Left lung (tissue), 10 donors: Measurements from ENCODE around the gene GDPD5. TPM values are rescaled to one million over a fixed set of nuclear protein-coding genes. Genes with fewer than 3 reads are reported as not detected.

Experiments used
- ATAC-seq: fragments of 200-7000 bp; cut with Tn5 transposase; one replicate; pipeline ENCODE4 v1.9.1; 2020; ENCODE audit warnings: moderate library complexity
- DNase-seq, 4 donors: peaks; one replicate each; pipeline ENCODE4 v3.0.0-alpha.2; 2013 to 2020
- H3K27ac ChIP-seq, 2 donors: fragments of 200-600 bp; sonication (generic) in 1 of 2; one replicate each; pipeline versions ENCODE4 v1.5.0 to v1.8.0; 2020 to 2021
- H3K27me3 ChIP-seq, 2 donors: fragments of 200-600 bp; sonication (generic) in 1 of 2; one replicate each; pipeline versions ENCODE4 v1.5.0 to v1.8.0; 2020 to 2021
- H3K36me3 ChIP-seq, 2 donors: fragments of 200-600 bp; sonication (generic) in 1 of 2; one replicate each; pipeline versions ENCODE4 v1.5.0 to v1.8.0; 2020 to 2021
- H3K4me1 ChIP-seq, 2 donors: fragments of 200-600 bp; one replicate each; pipeline ENCODE4 v1.8.0; 2021
- H3K4me3 ChIP-seq, 2 donors: fragments of 200-600 bp; sonication (generic) in 1 of 2; one replicate each; pipeline versions ENCODE4 v1.5.0 to v1.8.0; 2020 to 2021; ENCODE audit warnings: mild to moderate bottlenecking in 1 of 2
- H3K9me3 ChIP-seq, 2 donors: fragments of 200-600 bp; sonication (generic) in 1 of 2; one replicate each; pipeline versions ENCODE4 v1.5.0 to v1.8.0; 2020 to 2021
- intact Hi-C, 2 donors: fragments of 100-400 bp; cut with DNase I; formaldehyde crosslinking; loops; one replicate each; pipeline versions ENCODE4 v1.11.2 to v1.14.2; 2022
- polyA plus RNA-seq, 6 donors: library from polyadenylated mRNA; unstranded; fragments of 120-200 nt; gene quantifications; one replicate each; pipeline ENCODE4 v1.2.1, GENCODE V29; 2013; ENCODE audit not compliant: insufficient read length in 6 of 6
- total RNA-seq, 2 donors: library from RNA; stranded (reverse); fragmentation: NEBNext Ultra II Directional; extraction: Animal tissue kit (Norgen Biotek cat#: 25700); gene quantifications; one replicate each; pipeline ENCODE4 v1.2.1, GENCODE V29; 2021
- TF ChIP-seq, protein P1 (sequence below), 2 donors: fragments of 200-600 bp; sonication (generic) in 1 of 2; IDR thresholded peaks; one replicate each; pipeline versions ENCODE4 v1.5.0 to v1.8.0; 2021; ENCODE audit warnings: antibody characterized with exemption in 2 of 2
- donor health status: DM: no; HTN: yes; CAD: no.
- donor health status: DM: no; HTN: no; CAD: no.

The GDPD5 gene
- total and polyA plus RNA-seq, 8 donors = 10.5 to 34.8 (median 27.6) TPM

DNA sequence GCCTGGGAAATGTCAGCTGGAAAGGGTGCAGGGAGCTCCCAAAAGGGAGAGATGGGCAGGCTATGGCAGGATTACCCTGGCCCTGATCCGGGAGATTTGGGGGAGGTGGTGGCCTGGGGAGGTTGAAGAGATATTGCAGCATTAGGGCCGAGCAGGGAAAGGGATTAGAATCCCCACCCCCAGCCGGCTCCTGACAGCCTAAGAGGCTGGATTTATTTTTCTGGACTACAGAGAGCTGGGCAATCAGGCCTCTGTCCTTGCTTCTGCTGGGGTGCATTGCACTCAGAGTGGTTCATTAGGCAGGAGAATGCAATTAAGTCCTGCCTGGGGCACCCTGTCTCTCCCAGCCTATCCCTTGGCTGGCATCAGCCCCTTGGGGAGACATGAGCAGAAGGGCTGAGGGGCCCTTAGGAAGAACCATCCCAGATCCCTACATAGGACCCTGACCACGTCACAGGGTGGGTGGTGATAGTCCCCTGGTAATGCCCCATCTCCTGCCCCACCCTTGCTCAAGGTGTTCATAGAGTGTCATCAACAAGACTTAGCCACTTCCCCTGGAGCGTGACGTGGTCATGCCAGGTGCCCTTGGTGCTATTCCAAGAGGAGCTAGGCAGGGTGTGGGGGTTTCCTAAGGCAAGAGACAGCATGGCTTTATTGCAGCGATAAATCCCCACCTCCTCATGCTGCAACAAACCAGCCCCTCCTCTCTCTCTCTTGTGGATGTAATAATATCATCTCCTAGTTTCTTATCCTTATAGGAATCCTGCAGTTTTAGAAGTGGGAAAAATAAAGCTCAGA, 54.4 kb downstream of the GDPD5 start:
- no peaks in the 10 kb centered on the region for H3K27me3 ChIP-seq
- TF ChIP-seq, protein P1, sequence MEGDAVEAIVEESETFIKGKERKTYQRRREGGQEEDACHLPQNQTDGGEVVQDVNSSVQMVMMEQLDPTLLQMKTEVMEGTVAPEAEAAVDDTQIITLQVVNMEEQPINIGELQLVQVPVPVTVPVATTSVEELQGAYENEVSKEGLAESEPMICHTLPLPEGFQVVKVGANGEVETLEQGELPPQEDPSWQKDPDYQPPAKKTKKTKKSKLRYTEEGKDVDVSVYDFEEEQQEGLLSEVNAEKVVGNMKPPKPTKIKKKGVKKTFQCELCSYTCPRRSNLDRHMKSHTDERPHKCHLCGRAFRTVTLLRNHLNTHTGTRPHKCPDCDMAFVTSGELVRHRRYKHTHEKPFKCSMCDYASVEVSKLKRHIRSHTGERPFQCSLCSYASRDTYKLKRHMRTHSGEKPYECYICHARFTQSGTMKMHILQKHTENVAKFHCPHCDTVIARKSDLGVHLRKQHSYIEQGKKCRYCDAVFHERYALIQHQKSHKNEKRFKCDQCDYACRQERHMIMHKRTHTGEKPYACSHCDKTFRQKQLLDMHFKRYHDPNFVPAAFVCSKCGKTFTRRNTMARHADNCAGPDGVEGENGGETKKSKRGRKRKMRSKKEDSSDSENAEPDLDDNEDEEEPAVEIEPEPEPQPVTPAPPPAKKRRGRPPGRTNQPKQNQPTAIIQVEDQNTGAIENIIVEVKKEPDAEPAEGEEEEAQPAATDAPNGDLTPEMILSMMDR (IDR thresholded peaks at IDR 0.05) = no peak
- H3K4me3 ChIP-seq = no peak overlapping the region
- peaks cover 20 to 33% of the 10 kb centered on the region in 2 donors for H3K4me1 ChIP-seq
- intact Hi-C loops = no loop called here
- no peaks in the 10 kb centered on the region for H3K36me3 ChIP-seq
- no peaks in the 10 kb centered on the region for H3K9me3 ChIP-seq
- DNase-seq = peak in 1 of 4 donors; percentile 10
- H3K27ac ChIP-seq = no peak overlapping the region
- no peak for ATAC-seq

DNA sequence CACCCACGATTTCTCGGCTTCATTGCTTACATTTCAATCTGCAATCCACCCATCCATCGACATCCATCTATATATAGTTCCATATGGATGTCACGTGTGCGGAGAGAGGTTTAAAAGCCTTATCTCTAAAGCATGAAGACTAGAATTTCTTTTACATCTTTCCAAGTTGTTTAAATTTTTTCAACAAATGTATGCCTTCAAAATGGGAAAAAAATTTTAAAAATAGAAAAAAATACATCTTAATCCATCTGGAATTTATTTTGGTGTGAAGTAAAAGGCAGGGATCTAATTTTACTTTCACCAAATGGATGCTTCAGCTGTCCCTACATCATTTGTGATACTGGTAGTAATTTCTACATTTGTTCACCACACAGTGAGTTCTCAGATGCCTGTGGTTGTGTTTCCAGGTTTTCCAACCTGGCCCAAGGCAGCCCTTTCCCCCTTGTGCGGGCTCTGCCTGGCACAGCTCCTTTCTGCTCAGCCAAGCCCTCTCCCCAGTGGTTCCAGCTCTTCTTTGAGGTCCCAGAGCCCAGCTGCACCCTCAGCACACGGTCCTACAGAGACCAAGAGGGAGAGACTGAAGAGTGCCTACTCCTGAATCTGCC, 55.2 kb downstream of the GDPD5 start:
- Histone ChIP-seq H3K27me3 (no peaks in the 10 kb centered on the region), H3K9me3 (no peaks in the 10 kb centered on the region), H3K4me3 (no peak overlapping the region), H3K27ac (no peak overlapping the region), H3K36me3 (no peaks in the 10 kb centered on the region), H3K4me1 (peaks cover 13 to 25% of the 10 kb centered on the region in 2 donors)
- ATAC-seq = no peak
- DNase-seq = peak in 1 of 4 donors; percentile 26
- intact Hi-C loops = no loop called here
- TF ChIP-seq, protein P1 (IDR thresholded peaks at IDR 0.05) = no peak

DNA sequence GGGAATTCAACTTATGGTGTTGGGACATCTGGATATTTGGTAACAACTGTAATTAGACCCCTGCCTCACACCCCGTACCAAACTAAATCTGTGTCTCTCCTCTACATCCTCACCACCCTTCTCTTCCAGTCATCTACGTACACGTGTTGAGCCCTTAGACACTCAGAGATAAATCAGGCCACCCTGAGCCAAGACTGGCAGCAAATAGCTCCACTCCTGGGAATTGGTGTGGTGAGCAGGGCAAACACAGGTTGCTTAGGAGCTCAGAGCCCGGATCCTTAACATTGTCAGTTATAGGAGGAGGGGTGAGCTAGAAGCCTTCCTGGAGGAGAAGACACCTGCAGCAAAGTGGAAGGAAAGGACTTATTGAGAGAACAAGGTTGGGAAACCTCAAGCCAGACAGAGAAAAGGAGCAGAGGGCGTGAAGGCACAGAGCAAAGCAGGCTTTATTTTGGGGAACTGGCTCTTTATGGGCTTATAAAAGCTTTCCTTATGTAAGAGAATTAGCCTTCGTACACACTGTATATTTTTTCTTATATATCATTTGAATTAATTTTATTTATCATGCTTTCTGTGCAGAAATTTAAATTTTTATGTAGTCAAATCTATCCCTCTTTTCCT, 55.8 kb downstream of the GDPD5 start:
- Histone ChIP-seq H3K27me3 (no peaks in the 10 kb centered on the region), H3K36me3 (no peaks in the 10 kb centered on the region), H3K27ac (no peak overlapping the region), H3K4me1 (peaks cover 7 to 18% of the 10 kb centered on the region in 2 donors), H3K9me3 (no peaks in the 10 kb centered on the region), H3K4me3 (no peak overlapping the region)
- no peak for ATAC-seq
- intact Hi-C loops = no loop called here
- no peak for DNase-seq
- TF ChIP-seq, protein P1 (IDR thresholded peaks at IDR 0.05) = no peak

DNA sequence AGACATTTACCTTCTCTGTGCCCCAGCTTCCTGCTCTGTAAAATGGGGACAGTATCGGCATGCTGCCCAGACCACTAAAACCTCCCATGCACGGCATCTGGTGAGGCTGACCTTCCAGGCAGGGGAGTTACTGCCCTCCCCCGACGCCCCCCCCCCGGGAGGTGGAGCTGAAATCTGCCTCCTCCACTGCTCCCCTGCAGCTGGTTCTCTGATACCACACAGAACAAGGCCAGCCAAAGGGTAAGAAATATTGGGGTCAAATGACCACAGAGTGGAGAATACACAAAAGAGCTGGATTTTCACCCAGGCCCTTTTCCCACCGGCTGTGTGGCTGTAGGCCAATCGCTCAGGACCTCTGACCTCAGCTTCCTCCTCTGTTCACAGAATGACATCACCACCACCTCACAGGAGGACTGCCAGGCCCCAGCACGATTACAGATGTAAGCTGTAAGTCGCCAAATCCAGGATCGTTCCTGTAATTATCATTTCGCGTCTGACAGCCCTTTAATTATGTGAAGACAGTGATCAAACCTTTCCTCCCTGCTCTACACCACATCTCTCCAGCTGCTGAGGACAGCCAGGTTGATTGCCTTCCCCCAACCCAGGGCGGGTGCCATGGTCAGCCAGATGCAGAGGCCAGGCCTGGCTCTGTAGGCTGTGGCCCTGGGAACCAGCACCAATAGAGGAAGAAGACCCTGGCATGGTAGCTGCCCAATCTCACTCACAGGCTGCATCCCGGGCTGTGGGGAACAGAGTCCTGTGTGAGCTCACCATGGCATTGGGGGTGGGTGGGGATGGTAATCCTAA, 57.0 kb downstream of the GDPD5 start:
- H3K36me3 ChIP-seq = no peaks in the 10 kb centered on the region
- no peak overlapping the region for H3K27ac ChIP-seq
- intact Hi-C loops = no loop called here
- TF ChIP-seq, protein P1 (IDR thresholded peaks at IDR 0.05) = no peak
- no peaks in the 10 kb centered on the region for H3K27me3 ChIP-seq
- DNase-seq = peak in 2 of 4 donors; percentile 45 to 68
- peaks cover 4 to 9% of the 10 kb centered on the region in 2 donors for H3K4me1 ChIP-seq
- no peaks in the 10 kb centered on the region for H3K9me3 ChIP-seq
- ATAC-seq = peak; percentile 26
- no peak overlapping the region for H3K4me3 ChIP-seq
